Measurements from ENCODE around the gene SNRNP35. TPM values are rescaled to one million over a fixed set of nuclear protein-coding genes. Genes with fewer than 3 reads are reported as not detected.

SNRNP35 gene
- total RNA-seq, 4 donors from 2014 or later = 16.3 to 17.6 (median 17.5) TPM

DNA sequence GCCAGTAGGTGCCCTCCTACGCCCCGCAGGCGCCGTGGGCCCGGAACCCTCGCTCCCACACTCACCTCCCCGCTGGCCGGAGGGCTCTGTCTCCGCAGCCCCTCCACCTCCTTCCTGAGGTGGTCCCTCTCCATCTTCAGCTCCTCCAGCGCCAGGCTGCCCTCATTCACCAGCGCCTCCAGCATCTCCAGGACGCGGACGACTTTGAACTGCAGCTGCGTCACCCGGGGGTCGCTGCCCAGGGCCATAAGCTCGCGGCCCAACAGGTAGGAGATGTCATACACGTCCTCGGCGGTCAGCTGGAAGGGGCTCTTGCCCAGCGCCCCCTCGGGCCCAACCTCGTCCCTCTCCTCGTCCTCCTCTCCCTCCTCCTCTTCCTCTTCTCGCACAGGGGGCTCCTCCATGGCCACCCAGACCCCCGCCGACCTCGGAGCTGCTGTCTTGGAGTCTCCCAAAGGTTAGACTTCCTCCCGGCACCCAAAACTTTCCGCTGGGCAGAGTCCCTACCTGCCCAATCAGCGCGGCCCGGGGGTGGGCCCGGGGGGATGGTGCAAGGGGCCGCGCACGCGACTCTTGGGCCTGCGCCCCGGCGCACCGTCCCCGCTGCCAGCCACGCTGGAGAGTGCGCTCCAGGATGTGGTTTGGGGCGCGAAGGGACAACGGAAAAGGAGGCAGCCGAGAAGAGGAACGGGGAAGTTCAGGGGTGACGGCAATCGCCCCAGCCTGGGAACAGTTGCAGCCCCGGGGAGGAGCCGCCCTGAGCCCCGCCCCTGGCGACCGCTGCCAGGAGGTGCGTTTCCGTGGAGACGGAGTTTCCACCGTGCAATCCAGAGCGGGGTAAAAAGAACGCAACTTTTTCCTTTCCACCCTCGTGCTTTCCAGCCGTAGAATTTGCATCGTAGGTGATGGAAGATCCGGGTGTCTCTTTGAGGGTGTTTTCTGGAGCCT, 21.6 kb upstream of the SNRNP35 start, which contains the start of gene RILPL2:
RILPL2 (minus strand) TSS at position 668 of the 948 bp plus-strand sequence; CDS start at position 404, 264 bp downstream.
- 2% methylated on average over 9 of the region's 69 CpGs; no CpG with 5 or more reads in 1 of the 2 donors for WGBS, 2 donors (ENCODE audit: low coverage in 1 of 2)
- H3K4me1 ChIP-seq = peaks cover 0 to 48% (median 13%) of the 10 kb centered on the region in 3 donors
- peak; percentile 56 to 62 for TF ChIP-seq POLR2A (IDR thresholded peaks at IDR 0.05)
- TF ChIP-seq, protein P1, sequence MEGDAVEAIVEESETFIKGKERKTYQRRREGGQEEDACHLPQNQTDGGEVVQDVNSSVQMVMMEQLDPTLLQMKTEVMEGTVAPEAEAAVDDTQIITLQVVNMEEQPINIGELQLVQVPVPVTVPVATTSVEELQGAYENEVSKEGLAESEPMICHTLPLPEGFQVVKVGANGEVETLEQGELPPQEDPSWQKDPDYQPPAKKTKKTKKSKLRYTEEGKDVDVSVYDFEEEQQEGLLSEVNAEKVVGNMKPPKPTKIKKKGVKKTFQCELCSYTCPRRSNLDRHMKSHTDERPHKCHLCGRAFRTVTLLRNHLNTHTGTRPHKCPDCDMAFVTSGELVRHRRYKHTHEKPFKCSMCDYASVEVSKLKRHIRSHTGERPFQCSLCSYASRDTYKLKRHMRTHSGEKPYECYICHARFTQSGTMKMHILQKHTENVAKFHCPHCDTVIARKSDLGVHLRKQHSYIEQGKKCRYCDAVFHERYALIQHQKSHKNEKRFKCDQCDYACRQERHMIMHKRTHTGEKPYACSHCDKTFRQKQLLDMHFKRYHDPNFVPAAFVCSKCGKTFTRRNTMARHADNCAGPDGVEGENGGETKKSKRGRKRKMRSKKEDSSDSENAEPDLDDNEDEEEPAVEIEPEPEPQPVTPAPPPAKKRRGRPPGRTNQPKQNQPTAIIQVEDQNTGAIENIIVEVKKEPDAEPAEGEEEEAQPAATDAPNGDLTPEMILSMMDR (IDR thresholded peaks at IDR 0.05) = peak in 1 of 4 experiments; percentile 36
- no peak for TF ChIP-seq EP300 (IDR thresholded peaks at IDR 0.05)
- TF ChIP-seq POLR2AphosphoS5 (IDR thresholded peaks at IDR 0.05) = peak; percentile 64

DNA sequence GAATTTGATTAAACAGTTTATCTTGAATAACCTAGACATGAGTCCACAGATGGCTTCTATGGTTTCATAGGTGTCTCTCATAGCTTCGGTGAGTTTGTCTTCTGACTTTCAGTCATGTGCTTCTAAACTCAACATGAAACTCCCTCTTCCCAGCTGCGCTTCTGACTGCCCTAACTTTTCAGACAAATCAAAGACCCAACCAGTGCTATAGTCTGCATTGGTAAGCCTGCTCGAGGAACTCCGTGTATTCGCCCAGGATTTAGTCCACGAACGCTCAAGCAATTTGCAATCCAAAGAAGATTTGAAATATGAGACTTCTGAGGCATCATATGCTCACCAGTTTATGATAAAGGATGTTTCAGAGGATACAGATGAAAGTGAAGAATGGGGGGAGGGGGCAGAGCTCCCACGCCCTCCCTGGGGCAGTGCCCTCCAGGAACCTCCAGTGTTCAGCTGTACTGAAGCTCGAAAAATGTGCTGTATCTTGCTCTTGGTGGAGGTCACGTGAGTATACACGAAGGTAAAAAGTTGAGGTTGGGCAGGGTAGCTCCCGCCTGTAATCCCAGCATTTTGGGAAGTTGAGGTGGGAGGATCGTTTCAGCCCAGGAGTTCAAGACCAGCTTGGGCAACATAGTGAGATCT, 16.3 kb upstream of the SNRNP35 start:
- no peak for TF ChIP-seq POLR2A (IDR thresholded peaks at IDR 0.05)
- no peak for TF ChIP-seq EP300 (IDR thresholded peaks at IDR 0.05)
- TF ChIP-seq, protein P1 (IDR thresholded peaks at IDR 0.05) = no peak
- TF ChIP-seq POLR2AphosphoS5 (IDR thresholded peaks at IDR 0.05) = no peak
- Histone ChIP-seq H3K9me3 (no peaks in the 10 kb centered on the region), H3K27ac (no peak overlapping the region), H3K36me3 (no peaks in the 10 kb centered on the region), H3K4me3 (no peak overlapping the region), H3K4me1 (peaks cover 0 to 31% (median 20%) of the 10 kb centered on the region in 3 donors), H3K27me3 (no peaks in the 10 kb centered on the region)
- 81 to 85% methylated on average over 6 to 13 of the region's 13 CpGs for WGBS, 2 donors (ENCODE audit: low coverage in 1 of 2)
- ATAC-seq = no peak

More for the DNA sequence above, 21.6 kb upstream of the SNRNP35 start, which contains the start of gene RILPL2:
- H3K4me3 ChIP-seq = peak within 1 kb of the TSS; percentile 51 to 90
- no peaks in the 10 kb centered on the region for H3K9me3 ChIP-seq
- peaks cover 0 to 2% of the 10 kb centered on the region in 2 donors for H3K36me3 ChIP-seq
- H3K27me3 ChIP-seq = no peaks in the 10 kb centered on the region
- ATAC-seq = peak; percentile 97
- peak within 1 kb of the TSS; percentile 7 to 87 (median 86) for H3K27ac ChIP-seq

DNA sequence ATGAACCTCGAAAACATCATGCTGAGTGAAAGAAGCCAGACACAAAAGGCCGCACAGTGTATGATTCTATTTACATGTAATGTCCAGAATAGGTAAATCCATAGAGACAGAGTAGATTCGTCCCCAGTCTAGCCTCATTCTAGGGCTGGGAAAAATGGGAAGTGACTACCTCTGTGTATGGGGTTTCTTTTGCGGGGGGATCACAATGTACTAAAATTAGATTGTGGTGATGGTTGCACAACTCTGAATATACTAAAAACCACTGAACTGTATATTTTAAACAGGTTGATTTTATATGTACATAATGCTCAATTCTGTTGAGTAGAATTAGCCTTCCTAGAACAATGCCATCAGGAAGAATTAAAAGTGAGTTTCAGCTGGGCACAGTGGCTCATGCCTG, 15.2 kb upstream of the SNRNP35 start:
- no peak overlapping the region for H3K4me3 ChIP-seq
- peaks cover 0 to 28% (median 20%) of the 10 kb centered on the region in 3 donors for H3K4me1 ChIP-seq
- no peaks in the 10 kb centered on the region for H3K9me3 ChIP-seq
- ATAC-seq = no peak
- H3K27ac ChIP-seq = no peak overlapping the region
- 71 to 96% methylated on average over 3 to 4 of the region's 4 CpGs for WGBS, 2 donors (ENCODE audit: low coverage in 1 of 2)
- TF ChIP-seq, protein P1 (IDR thresholded peaks at IDR 0.05) = no peak
- TF ChIP-seq POLR2AphosphoS5 (IDR thresholded peaks at IDR 0.05) = no peak
- no peak for TF ChIP-seq POLR2A (IDR thresholded peaks at IDR 0.05)
- no peak for TF ChIP-seq EP300 (IDR thresholded peaks at IDR 0.05)
- no peaks in the 10 kb centered on the region for H3K36me3 ChIP-seq
- H3K27me3 ChIP-seq = no peaks in the 10 kb centered on the region

DNA sequence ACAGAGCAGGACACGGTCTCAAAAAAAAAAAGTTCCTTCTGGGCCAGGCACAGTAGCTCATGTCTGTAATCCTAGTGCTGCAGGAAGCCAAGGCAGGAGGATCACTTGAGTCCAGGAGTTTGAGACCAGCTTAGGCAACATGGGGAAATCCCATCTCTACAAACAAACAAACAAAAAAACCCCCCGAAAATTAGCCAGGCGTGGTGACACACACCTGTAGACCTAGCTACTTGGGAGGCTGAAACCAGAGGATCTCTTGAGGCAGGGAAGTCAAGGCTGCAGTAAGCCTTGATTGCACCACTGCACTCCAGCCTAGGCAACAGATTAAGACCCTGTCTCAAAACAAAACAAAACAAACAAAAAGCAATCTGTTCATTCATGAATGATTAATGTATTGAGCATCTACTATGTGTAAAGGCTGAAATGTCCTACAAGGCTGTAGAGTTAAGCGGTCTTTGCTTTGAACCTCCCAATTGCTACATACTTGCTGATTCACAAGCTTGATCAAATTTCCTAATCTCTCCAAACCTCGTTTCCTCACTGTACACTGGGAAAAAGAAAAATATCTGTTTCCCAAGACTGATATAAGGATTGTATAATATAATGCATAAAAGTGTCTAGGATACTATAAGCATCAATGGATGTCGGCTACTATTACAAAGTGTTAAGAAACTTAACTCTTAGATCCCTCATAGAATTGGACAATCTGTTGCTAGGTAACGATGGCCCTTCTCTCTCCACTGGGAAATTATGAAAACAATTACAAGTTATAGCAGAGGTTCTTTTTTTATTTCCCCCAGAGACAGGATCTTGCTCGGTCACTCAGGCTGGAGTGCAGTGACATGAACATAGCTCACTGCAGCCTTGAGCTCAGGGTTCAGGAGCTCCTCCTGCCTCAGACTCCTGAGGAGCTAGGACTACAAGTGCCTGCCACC, 13.6 kb upstream of the SNRNP35 start:
- H3K27ac ChIP-seq = peak overlapping the region in 2 of 4 donors; percentile 31 to 71
- no peaks in the 10 kb centered on the region for H3K27me3 ChIP-seq
- peaks cover 0 to 28% (median 20%) of the 10 kb centered on the region in 3 donors for H3K4me1 ChIP-seq
- TF ChIP-seq POLR2A (IDR thresholded peaks at IDR 0.05) (no peak), EP300 (IDR thresholded peaks at IDR 0.05) (no peak), POLR2AphosphoS5 (IDR thresholded peaks at IDR 0.05) (no peak)
- TF ChIP-seq, protein P1 (IDR thresholded peaks at IDR 0.05) = no peak
- no peaks in the 10 kb centered on the region for H3K36me3 ChIP-seq
- no peaks in the 10 kb centered on the region for H3K9me3 ChIP-seq
- no peak overlapping the region for H3K4me3 ChIP-seq
- ATAC-seq = peak; percentile 16
- WGBS, 2 donors (ENCODE audit: low coverage in 1 of 2) = 69 to 72% methylated on average over 6 to 7 of the region's 8 CpGs
